HG03196 (cell line): Measurements from ENCODE around the gene CSF2.
"Not testable (repeated sequence)": the region's sequence is repeated elsewhere in the genome, so short reads cannot be mapped to it uniquely, and the experiment has no call there.

Source experiments
- ATAC-seq: cut with Tn5 transposase; IDR thresholded peaks from one replicate; pipeline ENCODE4 v1.9.1; 2021; ENCODE audit not compliant: unreplicated experiment

The CSF2 gene

GRCh38 chr5:132105688-132106087, 32.1 kb downstream of the CSF2 start:
- ATAC-seq: no peak

DNA sequence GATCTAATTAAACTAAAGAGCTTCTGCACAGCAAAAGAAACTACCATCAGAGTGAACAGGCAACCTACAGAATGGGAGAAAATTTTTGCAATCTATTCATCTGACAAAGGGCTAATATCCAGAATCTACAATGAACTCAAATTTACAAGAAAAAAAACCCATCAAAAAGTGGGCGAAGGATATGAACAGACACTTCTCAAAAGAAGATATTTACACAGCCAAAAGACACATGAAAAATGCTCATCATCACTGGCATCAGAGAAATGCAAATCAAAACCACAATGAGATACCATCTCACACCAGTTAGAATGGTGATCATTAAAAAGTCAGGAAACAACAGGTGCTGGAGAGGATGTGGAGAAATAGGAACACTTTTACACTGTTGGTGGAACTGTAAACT, 34.9 kb downstream of the CSF2 start:
- not testable (repeated sequence) for ATAC-seq

DNA sequence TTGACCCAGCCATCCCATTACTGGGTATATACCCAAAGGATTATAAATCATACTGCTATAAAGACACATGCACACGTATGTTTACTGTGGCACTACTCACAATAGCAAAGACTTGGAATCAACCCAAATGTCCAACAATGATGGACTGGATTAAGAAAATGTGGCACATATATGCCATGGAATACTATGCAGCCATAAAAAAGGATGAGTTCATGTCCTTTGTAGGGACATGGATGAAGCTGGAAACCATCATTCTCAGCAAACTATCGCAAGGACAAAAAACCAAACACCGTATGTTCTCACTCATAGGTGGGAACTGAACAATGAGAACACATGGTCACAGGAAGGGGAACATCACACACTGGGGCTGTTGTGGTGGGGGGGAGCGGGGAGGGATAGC, 35.4 kb downstream of the CSF2 start:
- not testable (repeated sequence) for ATAC-seq

- ATAC-seq: no peak
Observed at GRCh38 chr5:132109494-132110053, 36.0 kb downstream of the CSF2 start.

DNA sequence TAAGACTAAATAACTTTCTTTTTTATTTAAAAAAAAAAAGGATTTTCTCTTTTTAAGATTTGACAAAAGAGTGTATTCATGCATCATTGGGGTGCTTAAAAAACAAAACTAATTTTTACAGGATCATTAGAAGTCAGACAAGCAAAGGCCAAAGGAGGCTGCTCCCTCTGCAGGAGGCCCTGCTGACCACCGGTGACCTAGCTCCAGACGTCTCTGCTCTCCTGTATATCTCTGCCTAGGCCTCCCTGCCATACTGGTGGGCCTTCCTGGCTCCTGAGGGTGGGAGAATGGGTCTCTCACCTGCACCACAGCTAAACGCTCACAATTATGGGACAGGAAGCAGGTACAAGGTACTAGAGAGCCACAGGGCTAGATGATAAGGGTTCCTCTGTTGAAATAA, 36.6 kb downstream of the CSF2 start:
- no peak for ATAC-seq

DNA sequence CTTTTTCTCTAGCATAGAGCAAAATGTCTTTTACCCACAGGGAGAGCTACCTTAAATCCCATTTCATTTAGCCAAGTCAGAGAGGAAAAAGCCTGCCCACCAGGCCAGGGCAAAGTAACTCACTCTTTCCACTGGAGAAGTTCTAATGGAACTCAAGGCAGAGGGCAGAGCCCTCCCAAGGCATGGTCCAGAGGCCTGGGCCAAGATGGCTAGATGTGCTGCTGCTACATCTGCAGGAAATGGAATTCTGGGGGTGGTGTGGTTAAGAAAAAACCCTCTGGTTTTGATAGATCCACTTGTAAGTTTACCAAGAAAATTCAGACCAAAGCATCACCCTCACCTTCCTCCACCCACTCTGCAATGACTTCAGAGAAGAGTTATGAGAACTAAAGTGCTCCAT, 37.3 kb downstream of the CSF2 start:
- ATAC-seq: no peak

GRCh38 chr5:132112111-132112510, 38.5 kb downstream of the CSF2 start:
- no peak for ATAC-seq

DNA sequence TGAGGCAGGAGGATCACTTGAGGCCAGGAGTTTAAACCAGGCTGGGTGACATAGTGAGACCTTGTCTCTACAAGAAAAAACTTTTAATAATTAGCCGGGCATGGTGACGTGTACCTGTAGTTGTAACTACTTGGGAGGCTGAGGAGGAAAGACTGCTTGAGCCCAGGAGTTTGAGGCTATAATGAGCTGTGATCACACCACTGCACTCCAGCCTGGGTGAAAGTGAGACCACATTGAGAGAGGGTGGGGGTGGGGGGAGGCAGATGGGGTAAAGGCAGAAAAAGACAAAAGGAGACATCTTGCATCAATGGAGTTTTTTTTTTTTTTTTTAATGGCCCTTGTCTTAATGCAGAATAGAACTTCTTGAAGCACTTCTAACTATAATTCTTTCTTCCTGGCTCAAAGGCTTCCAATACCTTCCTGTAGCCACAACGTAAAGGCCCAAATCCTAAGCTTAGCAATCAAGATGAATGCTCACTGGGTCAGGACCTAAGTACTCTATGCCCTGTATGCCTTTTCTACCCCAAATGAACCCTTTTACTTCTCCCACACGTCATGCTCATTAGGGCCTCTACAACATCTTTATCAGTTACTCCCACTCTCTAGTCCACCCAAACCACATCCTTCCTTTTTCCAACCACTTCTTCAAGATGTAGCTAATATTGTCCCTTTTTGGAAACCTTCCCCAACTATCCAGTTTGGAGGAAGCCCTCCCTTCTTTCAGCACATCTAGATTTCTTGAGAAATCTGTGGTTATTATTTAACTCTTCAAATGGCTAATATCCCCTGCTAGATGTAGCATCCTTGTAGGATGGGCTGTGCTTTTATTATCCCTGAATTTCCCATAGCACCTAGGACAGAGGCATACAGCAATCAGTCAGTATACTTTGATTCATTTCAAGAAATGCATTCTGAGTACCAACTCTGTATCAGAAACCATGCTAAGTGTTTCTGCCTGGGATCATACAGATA, 40.8 kb downstream of the CSF2 start:
- ATAC-seq: no peak

DNA sequence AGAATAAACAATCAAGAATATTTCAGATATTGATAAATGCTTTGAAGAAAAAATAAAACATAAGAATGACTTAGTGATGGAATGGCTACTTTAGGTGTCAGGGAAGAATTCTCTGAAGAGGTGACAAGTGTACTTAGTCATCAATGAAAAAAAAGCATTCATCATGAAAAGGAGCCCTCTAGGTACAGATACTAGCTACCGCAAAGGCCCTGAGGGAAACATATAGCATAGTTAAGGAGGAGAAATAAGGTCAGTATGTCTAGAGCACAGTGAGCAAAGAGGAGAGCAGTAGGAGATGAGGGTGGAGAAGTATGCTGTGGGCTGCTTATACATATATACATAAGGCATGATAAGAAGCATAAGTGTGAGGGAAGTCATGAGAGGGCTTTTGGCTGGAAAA, 41.8 kb downstream of the CSF2 start:
- ATAC-seq: no peak

DNA sequence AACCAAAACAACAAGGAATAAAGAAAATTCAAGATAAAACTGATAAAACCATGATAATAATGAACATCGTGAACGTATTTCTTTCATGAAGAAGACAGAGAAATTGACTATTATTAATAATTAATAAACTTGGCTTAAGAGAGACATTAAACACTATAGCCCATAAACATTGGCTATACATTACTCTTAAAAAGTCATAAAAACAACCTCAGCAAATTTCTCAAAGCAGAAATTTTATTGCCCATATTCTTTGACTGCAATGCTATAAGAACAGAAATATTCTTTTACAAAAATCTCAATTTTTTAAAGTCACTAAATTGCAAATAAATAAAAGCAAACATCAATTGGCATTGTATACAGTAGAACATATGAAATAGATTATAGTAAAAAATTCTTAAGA, 42.5 kb downstream of the CSF2 start:
- ATAC-seq: no peak

DNA sequence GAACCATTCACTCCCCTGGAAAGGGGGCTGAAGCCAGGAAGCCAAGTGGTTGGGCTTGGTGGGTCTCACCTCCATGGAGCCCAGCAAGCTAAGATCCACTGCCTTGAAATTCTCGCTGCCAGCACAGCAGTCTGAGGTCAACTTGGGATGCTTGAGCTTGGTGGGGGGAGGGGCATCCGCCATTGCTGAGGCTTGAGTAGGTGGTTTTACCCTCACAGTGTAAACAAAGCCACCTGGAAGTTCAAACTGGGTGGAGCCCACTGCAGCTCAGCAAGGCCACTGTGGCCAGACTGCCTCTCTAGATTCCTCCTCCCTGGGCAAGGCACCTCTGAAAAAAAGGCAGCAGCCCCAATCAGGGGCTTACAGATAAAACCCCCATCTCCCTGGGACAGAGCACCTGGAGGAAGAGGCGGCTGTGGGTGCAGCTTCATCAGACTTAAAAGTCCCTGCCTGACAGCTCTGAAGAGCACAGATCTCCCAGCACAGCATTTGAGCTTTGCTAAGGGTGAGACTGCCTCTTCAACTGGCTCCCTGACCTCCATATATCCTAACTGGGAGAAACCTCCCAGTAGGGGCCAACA, 43.4 kb downstream of the CSF2 start:
- not testable (repeated sequence) for ATAC-seq

DNA sequence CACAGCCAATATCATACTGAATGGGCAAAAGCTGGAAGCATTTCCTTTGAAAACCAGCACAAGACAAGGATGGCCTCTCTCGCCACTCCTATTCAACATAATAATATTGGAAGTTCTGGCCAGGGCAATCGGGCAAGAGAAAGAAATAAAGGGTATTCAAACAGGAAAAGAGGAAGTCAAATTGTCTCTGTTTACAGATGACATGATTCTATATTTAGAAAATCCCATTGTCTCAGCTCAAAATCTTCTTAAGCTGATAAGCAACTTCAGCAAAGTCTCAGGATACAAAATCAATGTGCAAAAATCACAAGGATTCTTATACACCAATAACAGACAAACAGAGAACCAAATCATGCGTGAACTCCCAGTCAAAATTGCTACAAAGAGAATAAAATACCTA, 47.1 kb downstream of the CSF2 start:
- not testable (repeated sequence) for ATAC-seq

DNA sequence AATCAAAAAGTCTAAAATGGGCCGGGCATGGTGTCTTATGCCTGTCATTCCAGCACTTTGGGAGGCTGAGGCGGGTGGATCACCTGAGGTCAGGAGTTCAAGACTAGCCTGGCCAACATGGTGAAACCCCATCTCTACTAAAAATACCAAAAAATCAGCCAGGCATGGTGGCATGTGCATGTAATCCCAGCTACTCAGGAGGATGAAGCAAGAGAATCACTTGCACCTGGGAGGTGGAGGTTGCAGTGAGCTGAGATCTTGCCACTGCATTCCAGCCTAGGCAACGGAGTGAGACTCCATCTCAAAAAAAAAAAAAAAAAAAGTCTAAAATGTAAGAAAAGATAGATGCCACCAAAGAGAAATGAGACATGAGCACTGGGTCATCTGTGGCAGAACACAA, 49.4 kb downstream of the CSF2 start:
- ATAC-seq: not testable (repeated sequence)

DNA sequence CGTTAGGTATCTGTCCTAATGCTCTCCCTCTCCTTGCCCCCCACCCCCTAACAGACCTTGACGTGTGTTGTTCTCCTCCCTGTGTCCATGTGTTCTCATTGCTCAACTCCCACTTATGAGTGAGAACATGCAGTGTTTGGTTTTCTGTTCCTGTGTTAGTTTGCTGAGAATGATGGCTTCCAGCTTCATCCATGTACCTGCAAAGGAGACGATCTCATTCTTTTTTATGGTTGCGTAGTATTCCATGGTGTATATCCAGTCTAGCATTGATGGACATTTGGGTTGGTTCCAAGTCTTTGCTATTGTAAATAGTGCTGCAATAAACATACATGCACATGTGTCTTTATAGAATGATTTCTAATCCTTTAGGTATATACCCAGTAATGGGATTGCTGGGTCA, 50.0 kb downstream of the CSF2 start:
- ATAC-seq: not testable (repeated sequence)
